ENCODE data around the gene PSMB3.
"Not testable (repeated sequence)": the region's sequence is repeated elsewhere in the genome, so short reads cannot be mapped to it uniquely, and the experiment has no call there.

Gene PSMB3

DNA sequence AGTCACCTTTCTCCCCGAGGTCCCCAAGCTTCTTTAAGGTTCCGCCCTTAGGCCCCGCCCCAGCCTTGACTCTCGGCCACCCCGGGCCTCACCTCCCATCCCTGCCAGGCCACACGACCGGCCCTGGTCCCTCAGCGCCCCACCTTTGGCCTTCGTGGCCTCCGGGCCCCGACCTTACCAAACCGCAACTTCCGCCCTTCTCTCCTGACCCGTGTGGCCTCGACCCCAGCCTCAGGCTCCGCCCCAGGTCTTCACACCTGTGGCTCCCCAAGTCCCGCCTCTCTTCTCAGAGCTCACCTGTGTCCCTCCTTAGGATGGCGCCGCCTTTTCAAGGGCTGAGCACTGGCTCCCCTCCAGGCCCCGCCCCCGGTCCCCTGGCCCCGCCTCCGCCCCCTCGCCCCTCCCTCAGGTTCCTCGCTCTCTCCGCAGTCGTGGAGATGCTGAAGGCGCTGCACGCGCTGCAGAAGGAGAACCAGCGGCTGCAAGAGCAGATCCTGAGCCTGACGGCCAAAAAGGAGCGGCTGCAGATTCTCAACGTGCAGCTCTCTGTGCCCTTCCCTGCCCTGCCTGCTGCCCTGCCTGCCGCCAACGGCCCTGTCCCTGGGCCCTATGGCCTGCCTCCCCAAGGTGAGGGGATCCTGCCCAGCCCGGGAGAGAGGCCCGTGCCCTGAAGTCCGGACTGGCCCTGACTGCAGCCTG is 32.4 kb upstream of the PSMB3 start:
- H3K27me3 ChIP-seq (ENCODE audit: control insufficient read depth, insufficient read depth, low read length) = no peaks in the 10 kb centered on the region
- H3K9me3 ChIP-seq (ENCODE audit: control insufficient read depth, low read length) = no peaks in the 10 kb centered on the region
- no peak overlapping the region for H3K9ac ChIP-seq (ENCODE audit: low read length)
- H3K36me3 ChIP-seq (ENCODE audit: control insufficient read depth, insufficient read depth, low read length) = peaks cover 16% of the 10 kb centered on the region
- no peak overlapping the region for H3K4me3 ChIP-seq (ENCODE audit: low read length)
- peaks cover 20% of the 10 kb centered on the region for H3K4me1 ChIP-seq (ENCODE audit: control insufficient read depth, insufficient read depth, low read length)

DNA sequence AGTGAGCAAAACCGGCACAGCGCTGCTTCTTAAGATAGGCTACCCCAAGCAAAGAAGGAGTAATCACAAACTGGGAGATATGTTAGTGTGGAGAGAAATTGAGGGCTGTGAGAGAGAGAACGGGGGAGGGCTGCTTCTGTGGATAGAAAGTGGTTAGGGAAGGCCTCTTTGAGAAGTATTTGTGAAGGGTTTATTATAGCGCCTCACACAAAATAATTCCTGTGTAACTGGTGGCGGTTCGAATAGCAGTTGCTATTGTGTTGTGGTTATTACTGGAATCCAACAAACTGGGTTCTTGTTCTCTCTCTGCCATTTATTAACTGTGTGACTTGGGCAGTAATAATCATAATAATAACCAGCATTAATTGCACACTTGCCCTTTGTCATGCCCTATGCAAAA is 31.6 kb upstream of the PSMB3 start:
- Histone ChIP-seq H3K9me3 (ENCODE audit: control insufficient read depth, low read length) (no peaks in the 10 kb centered on the region), H3K36me3 (ENCODE audit: control insufficient read depth, insufficient read depth, low read length) (peaks cover 16% of the 10 kb centered on the region), H3K9ac (ENCODE audit: low read length) (no peak overlapping the region), H3K27me3 (ENCODE audit: control insufficient read depth, insufficient read depth, low read length) (no peaks in the 10 kb centered on the region), H3K4me1 (ENCODE audit: control insufficient read depth, insufficient read depth, low read length) (peaks cover 28% of the 10 kb centered on the region), H3K4me3 (ENCODE audit: low read length) (no peak overlapping the region)

DNA sequence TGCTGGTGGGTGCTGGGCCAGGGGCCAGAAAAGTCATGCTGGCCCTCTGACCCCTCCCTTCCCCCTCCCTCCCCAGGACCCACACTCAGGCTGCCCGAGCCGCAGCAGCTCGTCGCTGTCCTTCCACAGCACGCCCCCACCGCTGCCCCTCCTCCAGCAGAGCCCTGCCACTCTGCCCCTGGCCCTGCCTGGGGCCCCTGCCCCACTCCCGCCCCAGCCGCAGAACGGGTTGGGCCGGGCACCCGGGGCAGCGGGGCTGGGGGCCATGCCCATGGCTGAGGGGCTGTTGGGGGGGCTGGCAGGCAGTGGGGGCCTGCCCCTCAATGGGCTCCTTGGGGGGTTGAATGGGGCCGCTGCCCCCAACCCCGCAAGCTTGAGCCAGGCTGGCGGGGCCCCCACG is 30.7 kb upstream of the PSMB3 start:
- Histone ChIP-seq H3K4me1 (ENCODE audit: control insufficient read depth, insufficient read depth, low read length) (peaks cover 30% of the 10 kb centered on the region), H3K9me3 (ENCODE audit: control insufficient read depth, low read length) (no peaks in the 10 kb centered on the region), H3K27me3 (ENCODE audit: control insufficient read depth, insufficient read depth, low read length) (no peaks in the 10 kb centered on the region), H3K4me3 (ENCODE audit: low read length) (no peak overlapping the region), H3K36me3 (ENCODE audit: control insufficient read depth, insufficient read depth, low read length) (peaks cover 15% of the 10 kb centered on the region), H3K9ac (ENCODE audit: low read length) (no peak overlapping the region)

DNA sequence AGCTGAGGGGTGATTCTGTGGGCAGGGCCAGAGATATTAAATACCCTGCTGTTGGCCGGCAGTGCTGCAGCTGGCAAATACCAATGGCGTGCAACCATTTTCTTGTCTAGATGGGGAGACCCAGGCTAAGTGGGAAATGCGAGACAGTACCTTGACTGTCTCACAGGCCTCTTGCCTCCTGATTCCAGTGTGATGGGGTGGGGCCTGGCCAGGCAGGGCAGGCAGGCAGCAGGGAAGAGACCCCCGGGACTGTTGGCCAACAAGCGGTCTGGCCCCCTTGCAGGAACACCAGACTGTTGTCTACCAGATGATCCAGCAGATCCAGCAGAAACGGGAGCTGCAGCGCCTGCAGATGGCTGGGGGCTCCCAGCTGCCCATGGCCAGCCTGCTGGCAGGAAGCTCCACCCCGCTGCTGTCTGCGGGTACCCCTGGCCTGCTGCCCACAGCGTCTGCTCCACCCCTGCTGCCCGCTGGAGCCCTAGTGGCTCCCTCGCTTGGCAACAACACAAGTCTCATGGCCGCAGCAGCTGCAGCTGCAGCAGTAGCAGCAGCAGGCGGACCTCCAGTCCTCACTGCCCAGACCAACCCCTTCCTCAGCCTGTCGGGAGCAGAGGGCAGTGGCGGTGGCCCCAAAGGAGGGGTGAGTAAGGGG is 28.1 kb upstream of the PSMB3 start:
- Histone ChIP-seq H3K27me3 (ENCODE audit: control insufficient read depth, insufficient read depth, low read length) (no peaks in the 10 kb centered on the region), H3K4me3 (ENCODE audit: low read length) (no peak overlapping the region), H3K4me1 (ENCODE audit: control insufficient read depth, insufficient read depth, low read length) (peaks cover 34% of the 10 kb centered on the region), H3K9ac (ENCODE audit: low read length) (no peak overlapping the region), H3K36me3 (ENCODE audit: control insufficient read depth, insufficient read depth, low read length) (peaks cover 12% of the 10 kb centered on the region), H3K9me3 (ENCODE audit: control insufficient read depth, low read length) (no peaks in the 10 kb centered on the region)

DNA sequence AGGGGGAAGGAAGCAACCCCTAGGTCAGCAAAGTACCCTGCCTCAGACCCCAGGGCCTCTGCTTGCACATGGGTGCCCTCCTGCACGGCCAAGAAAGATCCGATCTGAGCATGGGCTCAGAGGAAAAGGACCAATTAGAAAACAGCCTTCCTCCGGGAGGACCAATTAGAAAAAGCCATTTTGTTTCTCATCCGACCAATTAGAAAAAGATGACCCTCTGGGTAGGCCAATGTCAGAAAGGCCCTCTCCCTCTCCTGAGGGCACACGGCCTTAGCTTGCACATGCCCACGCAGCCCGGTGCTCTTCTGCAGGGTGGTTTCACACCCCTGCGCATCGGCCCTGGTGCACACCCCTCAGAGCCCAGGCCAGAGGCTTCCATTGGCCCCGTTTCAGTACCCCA is 27.5 kb upstream of the PSMB3 start:
- Histone ChIP-seq H3K4me1 (ENCODE audit: control insufficient read depth, insufficient read depth, low read length) (peaks cover 38% of the 10 kb centered on the region), H3K36me3 (ENCODE audit: control insufficient read depth, insufficient read depth, low read length) (peaks cover 12% of the 10 kb centered on the region), H3K27me3 (ENCODE audit: control insufficient read depth, insufficient read depth, low read length) (no peaks in the 10 kb centered on the region), H3K9ac (ENCODE audit: low read length) (no peak overlapping the region), H3K9me3 (ENCODE audit: control insufficient read depth, low read length) (no peaks in the 10 kb centered on the region), H3K4me3 (ENCODE audit: low read length) (no peak overlapping the region)

DNA sequence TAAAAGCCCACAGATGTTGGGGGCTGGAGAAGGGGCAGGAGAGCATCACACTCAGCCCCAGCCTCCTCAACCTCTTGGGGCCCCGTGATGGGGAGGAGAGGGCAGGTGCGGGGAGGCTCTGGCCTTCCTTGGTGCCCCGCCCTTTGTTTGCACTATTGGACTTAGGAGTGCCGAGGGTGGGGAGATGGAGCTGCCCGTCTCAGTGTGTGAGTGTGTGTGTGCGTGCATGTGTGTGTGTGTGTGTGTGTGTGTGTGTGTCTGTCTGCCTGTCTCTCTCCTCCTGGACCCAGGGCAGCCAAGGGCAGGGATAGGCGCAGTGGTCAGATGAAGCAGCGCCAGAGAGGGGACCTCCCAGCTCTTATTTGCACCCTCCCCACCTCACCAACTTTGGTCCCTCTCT is 26.4 kb upstream of the PSMB3 start:
- H3K4me1 ChIP-seq (ENCODE audit: control insufficient read depth, insufficient read depth, low read length) = peaks cover 43% of the 10 kb centered on the region
- not testable (repeated sequence) for H3K9ac ChIP-seq (ENCODE audit: low read length); H3K9me3 ChIP-seq (ENCODE audit: control insufficient read depth, low read length); H3K27me3 ChIP-seq (ENCODE audit: control insufficient read depth, insufficient read depth, low read length); H3K4me3 ChIP-seq (ENCODE audit: low read length); H3K36me3 ChIP-seq (ENCODE audit: control insufficient read depth, insufficient read depth, low read length)

DNA sequence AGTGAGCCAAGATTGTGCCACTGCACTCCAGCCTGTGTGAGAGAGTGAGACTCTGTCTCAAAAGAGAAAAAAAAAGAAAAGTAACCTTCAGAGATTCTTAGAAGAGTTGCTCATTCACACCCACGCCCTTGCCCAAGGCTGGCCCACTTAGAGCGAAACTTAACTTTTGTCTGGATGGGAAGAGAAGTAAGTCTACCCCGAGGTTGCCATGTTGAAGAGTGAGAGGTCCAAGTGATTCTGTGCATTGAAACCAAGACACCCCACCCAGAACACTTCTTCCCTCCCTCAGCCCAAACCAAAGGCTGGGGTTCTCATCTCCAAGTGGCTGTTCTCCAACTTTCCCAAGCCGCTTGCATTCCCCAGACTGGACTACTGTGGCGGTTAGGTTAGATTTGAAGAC is 24.8 kb upstream of the PSMB3 start:
- no peaks in the 10 kb centered on the region for H3K27me3 ChIP-seq (ENCODE audit: control insufficient read depth, insufficient read depth, low read length)
- no peaks in the 10 kb centered on the region for H3K36me3 ChIP-seq (ENCODE audit: control insufficient read depth, insufficient read depth, low read length)
- H3K4me3 ChIP-seq (ENCODE audit: low read length) = no peak overlapping the region
- no peak overlapping the region for H3K9ac ChIP-seq (ENCODE audit: low read length)
- peaks cover 58% of the 10 kb centered on the region for H3K4me1 ChIP-seq (ENCODE audit: control insufficient read depth, insufficient read depth, low read length)
- no peaks in the 10 kb centered on the region for H3K9me3 ChIP-seq (ENCODE audit: control insufficient read depth, low read length)

GRCh38 chr17:38728290-38728831 is 24.2 kb upstream of the PSMB3 start:
- peaks cover 64% of the 10 kb centered on the region for H3K4me1 ChIP-seq (ENCODE audit: control insufficient read depth, insufficient read depth, low read length)
- no peaks in the 10 kb centered on the region for H3K36me3 ChIP-seq (ENCODE audit: control insufficient read depth, insufficient read depth, low read length)

GRCh38 chr17:38729368-38729885 is 23.1 kb upstream of the PSMB3 start:
- H3K36me3 ChIP-seq (ENCODE audit: control insufficient read depth, insufficient read depth, low read length) = no peaks in the 10 kb centered on the region
- peak overlapping the region; percentile 70 for H3K9ac ChIP-seq (ENCODE audit: low read length)
- H3K27me3 ChIP-seq (ENCODE audit: control insufficient read depth, insufficient read depth, low read length) = no peaks in the 10 kb centered on the region
- H3K9me3 ChIP-seq (ENCODE audit: control insufficient read depth, low read length) = no peaks in the 10 kb centered on the region
- peaks cover 68% of the 10 kb centered on the region for H3K4me1 ChIP-seq (ENCODE audit: control insufficient read depth, insufficient read depth, low read length)
- H3K4me3 ChIP-seq (ENCODE audit: low read length) = peak overlapping the region; percentile 52

More at GRCh38 chr17:38728290-38728831, 24.2 kb upstream of the PSMB3 start:
- Histone ChIP-seq H3K9ac (ENCODE audit: low read length) (no peak overlapping the region), H3K27me3 (ENCODE audit: control insufficient read depth, insufficient read depth, low read length) (no peaks in the 10 kb centered on the region), H3K4me3 (ENCODE audit: low read length) (no peak overlapping the region), H3K9me3 (ENCODE audit: control insufficient read depth, low read length) (no peaks in the 10 kb centered on the region)

- Histone ChIP-seq H3K27me3 (ENCODE audit: control insufficient read depth, insufficient read depth, low read length) (no peaks in the 10 kb centered on the region), H3K4me3 (ENCODE audit: low read length) (peak within 1 kb of the TSS; percentile 53), H3K4me1 (ENCODE audit: control insufficient read depth, insufficient read depth, low read length) (peaks cover 63% of the 10 kb centered on the region), H3K9me3 (ENCODE audit: control insufficient read depth, low read length) (no peaks in the 10 kb centered on the region), H3K36me3 (ENCODE audit: control insufficient read depth, insufficient read depth, low read length) (no peaks in the 10 kb centered on the region), H3K9ac (ENCODE audit: low read length) (peak within 1 kb of the TSS; percentile 81)
Observed at GRCh38 chr17:38729886-38730525, 22.5 kb upstream of the PSMB3 start, which contains the start of gene CISD3. Gene CISD3, plus strand, starts transcription at chr17:38730341. Its CDS starts 18 bp downstream, at chr17:38730359.

GRCh38 chr17:38730526-38731379 is 21.8 kb upstream of the PSMB3 start:
- Histone ChIP-seq H3K9ac (ENCODE audit: low read length) (peak overlapping the region; percentile 81), H3K27me3 (ENCODE audit: control insufficient read depth, insufficient read depth, low read length) (no peaks in the 10 kb centered on the region), H3K4me3 (ENCODE audit: low read length) (peak overlapping the region; percentile 53), H3K36me3 (ENCODE audit: control insufficient read depth, insufficient read depth, low read length) (no peaks in the 10 kb centered on the region), H3K9me3 (ENCODE audit: control insufficient read depth, low read length) (no peaks in the 10 kb centered on the region), H3K4me1 (ENCODE audit: control insufficient read depth, insufficient read depth, low read length) (peaks cover 62% of the 10 kb centered on the region)

All from mucosa of stomach (tissue), 1 donor.